Activated CD8-positive, alpha-beta memory T cell treated with anti-CD3 and anti-CD28 coated beads, Interleukin-2, amount 50 U/mL, for 1 hour (primary cell): ENCODE results near the gene PAPLN.

Experiments used
- DNase-seq: peaks from one replicate; pipeline ENCODE4 v3.0.0-alpha.2; 2020; ENCODE audit errors: extremely low read depth

Gene PAPLN

GRCh38 chr14:73261075-73261474, 23.8 kb downstream of the PAPLN start:
- no peak for DNase-seq

- DNase-seq = no peak
Observed at GRCh38 chr14:73261520-73262426, 24.5 kb downstream of the PAPLN start.

- no peak for DNase-seq
Observed at GRCh38 chr14:73262427-73263183, 25.3 kb downstream of the PAPLN start.

DNA sequence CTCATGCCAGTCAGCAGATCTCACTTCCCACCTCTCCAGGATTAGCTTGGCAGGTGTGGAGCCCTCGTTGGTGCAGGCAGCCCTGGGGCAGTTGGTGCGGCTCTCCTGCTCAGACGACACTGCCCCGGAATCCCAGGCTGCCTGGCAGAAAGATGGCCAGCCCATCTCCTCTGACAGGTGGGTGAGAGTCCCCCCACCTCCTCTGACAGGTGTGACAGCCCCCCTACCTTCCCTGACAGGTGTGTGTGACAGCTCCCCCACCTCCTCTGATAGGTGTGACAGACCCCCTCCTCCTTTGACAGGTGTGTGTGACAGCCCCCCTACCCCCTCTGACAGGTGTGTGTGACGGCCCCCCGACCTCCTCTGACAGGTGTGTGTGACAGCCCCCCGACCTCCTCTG, 26.3 kb downstream of the PAPLN start:
- no peak for DNase-seq

DNA sequence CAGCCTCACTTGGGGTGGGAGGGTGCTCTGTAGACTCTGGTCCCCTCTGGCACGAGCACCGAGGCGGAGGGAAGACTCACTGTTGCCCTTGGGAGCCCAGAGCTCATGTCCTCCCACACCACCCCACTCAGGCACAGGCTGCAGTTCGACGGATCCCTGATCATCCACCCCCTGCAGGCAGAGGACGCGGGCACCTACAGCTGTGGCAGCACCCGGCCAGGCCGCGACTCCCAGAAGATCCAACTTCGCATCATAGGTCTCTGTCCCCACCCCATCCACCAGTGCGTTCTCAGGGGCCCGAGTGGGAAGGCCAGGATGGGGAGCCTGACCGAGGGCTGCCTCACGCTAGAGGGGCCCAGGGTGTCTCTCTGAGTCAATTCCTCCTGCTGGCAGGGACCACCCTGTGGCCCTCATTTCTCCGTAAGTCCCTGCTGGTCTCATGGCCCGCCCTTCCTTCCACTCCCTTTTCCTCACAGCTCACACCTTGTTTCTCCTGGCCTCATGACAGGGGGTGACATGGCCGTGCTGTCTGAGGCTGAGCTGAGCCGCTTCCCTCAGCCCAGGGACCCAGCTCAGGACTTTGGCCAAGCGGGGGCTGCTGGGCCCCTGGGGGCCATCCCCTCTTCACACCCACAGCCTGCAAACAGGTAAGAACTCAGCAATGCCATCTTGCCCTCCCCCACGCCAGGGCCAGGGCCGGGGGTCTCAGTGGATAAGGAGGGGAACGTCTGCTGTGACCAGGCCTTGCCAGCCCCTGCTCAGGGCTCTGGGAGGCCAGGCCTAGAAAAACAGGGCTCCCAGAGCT, 27.0 kb downstream of the PAPLN start:
- no peak for DNase-seq

DNA sequence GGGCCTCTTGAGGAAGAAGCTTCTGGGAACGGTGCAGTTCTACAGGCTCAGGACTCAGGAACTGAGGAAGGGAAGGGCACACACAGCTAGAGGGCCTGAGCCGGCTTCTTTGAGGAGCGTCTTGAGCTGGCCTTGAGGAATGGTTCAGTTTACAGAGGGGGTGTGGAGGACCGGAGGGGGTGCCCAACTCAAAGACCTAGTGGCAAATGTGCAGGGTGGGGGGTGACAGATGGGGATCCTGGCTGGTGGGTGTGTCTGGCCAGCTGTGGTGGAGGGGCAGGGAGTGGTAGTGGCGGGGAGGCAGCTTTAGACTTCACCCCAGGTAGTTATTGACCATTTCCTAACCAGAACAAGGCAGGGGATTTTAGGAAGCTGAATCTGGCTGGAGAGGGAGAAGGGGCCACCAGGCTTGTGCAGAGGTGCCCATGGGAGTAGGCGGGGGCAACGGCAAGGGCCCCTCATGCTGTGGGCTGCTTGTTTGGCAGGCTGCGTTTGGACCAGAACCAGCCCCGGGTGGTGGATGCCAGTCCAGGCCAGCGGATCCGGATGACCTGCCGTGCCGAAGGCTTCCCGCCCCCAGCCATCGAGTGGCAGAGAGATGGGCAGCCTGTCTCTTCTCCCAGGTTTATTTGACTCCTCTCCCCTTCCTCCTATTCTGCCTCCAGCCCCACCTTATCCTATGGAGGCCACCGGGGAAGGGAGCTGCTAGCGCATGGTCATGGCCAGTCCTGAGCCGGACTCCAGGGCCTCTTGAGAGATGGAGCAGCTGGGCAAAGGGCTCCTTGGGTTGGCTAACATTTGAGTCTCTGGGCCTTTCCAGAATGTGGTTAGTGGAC, 27.8 kb downstream of the PAPLN start:
- no peak for DNase-seq

DNA sequence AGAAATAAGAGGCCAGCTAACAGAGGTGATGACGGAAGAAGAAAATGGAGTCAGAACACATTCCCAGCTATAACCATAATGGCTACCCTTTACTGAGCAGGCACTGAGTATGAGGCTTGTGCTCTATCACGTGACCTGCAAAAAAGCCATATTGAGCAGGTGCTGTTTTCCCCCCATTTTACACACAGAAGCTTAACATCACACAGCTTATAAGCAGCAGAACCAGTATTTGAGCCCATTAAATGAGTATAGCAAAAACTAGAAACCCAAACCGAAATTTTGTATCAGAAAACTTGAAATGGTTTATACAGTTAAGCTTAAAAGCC, 28.4 kb downstream of the PAPLN start:
- no peak for DNase-seq

- no peak for DNase-seq
Observed at GRCh38 chr14:73266317-73266716, 29.0 kb downstream of the PAPLN start.

- no peak for DNase-seq
Observed at GRCh38 chr14:73267474-73267873, 30.2 kb downstream of the PAPLN start.

- DNase-seq = no peak
Observed at GRCh38 chr14:73269729-73270531, 32.6 kb downstream of the PAPLN start.

- no peak for DNase-seq
Observed at GRCh38 chr14:73272393-73272792, 35.1 kb downstream of the PAPLN start.

- DNase-seq = no peak
Observed at GRCh38 chr14:73273799-73274198, 36.5 kb downstream of the PAPLN start.

DNA sequence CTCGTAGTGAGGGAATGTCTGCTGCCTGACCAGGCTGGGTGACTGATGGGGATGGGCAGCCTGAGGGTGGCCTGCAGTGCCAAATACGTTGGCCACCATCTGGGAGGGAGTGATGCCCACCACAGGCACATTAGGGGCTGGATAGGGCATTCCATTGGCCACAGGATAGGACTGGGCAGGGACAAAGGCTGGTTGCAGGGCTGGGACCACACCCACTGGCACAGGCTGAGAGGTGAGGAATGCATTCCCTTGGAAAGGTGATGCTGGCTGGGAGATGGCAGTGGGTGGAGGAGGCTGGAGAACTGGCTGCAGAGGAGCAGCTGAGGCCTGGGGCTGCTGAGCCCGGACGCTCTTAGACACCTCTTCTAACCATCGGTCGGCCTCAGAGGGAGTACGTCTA, 39.5 kb downstream of the PAPLN start:
- no peak for DNase-seq

GRCh38 chr14:73277376-73277775, 40.1 kb downstream of the PAPLN start:
- no peak for DNase-seq

DNA sequence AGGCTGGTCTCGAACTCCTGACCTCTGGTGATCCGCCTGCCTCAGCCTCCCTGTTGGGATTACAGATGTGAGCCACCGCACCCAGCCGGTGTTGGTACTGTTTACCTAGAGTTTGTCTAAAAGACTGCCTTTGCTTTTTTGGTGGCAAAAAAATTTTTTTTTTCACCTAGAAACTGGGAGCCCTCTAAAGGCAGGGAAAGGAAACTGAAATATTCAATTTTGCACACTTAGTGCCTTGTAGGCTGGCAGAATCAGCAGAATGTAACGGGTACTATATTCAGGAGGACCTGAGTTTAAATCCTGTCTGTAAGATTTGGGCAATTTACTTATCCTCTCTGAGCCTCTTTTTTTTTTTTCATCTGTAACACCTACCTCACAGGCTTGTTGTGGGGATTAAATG, 43.6 kb downstream of the PAPLN start:
- no peak for DNase-seq

DNA sequence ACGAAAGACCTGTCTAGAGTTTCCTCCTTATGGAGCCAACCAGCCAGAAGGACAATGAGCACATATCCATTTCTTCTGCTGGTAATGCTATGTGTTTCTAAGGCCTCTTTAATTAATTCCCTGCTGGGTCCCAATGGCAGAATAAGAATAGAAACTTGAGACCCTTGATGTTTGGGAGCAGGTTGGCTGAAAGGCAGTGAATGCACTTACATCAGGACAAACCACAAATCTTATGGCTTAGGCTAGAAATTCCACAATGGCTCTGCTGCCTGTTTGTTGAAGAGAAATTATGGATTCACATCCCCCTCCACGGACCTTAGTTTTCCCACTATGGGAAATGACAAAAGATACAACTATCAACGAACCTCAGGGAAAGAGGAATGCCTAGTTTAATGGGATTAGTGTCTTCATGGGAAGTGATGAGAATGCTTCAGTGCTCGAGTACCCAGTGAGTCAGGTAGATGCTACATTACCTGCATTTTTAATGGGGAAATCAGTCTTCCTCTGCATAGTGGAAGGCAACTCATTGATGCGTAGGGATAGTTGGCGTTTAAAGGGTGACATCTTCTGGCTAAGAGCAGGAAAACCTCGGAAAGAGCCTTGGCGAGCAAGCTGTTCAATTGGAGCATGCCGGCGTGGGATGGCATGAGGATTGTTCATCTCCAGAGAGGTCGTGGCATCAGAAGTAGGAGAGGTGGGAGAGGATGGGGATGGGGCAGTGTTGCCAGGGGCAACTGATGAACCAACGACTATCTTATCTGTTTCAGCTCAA, 46.5 kb downstream of the PAPLN start:
- no peak for DNase-seq

DNA sequence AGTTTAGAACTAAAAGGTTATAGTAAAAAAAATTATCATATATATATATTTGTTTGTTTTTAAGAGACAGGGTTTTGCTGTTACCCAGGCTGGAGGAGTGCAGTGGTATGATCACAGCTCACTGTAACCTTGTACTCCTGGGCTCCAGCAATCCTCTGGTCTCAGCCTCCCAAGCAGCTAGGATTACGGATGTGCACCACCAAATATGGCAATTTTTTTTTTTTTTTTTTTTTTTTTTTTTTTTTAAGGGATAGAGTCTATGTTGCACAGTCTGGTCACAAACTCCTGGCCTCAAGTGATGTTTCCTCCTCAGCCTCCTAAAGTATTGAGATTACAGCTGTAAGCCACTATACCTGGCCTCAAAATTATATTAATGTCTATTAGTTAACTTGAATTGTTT, 48.7 kb downstream of the PAPLN start:
- DNase-seq = no peak

DNA sequence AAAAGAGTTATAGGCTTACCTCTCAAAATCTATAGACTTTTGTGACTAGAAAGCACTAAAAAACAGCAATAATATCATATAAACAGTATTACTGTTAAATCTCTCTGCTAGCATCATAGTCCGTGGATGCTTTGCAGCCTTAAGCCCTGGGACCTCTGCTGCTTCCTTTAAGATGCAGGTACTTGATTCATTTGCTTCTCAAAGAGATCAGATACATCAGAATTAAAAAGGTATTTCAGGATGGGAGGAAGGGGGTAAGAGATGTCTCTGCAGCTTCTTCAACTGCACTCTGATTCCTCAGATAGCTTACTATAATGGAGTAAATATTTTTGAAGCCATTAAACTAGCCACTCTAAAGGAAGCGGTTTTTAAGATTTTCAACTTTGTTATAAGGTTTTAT, 49.3 kb downstream of the PAPLN start:
- DNase-seq = no peak

DNA sequence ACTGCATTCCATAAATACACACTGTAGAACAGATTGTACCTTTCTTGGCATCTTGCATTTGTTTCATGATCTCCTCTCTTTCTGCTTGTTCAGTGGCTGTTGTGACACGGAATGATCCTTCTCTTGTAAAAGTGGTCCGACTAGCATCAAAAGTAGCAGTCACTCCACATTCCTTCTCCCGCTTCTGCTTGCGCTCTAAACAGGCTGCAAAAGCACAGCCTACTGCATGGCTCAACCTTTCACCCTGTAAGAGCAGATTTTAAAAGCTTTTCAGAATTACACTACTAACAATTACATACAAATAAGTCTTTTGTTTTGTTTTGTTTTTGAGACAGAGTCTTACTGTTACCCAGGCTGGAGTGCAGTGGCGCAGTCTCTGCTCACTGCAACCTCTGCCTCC, 49.8 kb downstream of the PAPLN start:
- DNase-seq = no peak

GRCh38 chr14:73289308-73289707, 52.0 kb downstream of the PAPLN start:
- no peak for DNase-seq
